ENCODE measurements around the gene PDE11A.
"Not testable (repeated sequence)": the region's sequence is repeated elsewhere in the genome, so short reads cannot be mapped to it uniquely, and the experiment has no call there.

DNA sequence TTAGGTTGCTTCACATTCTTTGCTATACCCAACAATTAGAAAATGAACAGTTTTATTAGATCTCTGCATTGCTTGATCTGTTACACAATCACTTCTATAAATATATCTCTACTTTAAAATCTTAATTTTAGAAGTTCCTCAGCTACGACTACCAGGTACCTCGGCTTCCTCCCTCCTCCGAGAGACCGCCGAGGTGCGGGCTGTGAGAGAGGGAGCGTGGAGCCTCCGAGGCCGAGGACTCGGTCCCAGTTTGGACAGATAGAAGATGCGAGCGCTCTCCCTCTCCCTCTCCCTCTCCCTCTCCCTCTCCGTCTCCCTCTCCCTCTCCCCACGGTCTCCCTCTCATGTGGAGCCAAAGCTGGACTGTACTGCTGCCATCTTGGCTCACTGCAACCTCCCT is 128.0 kb downstream of the PDE11A start:
- TF ChIP-seq POLR2A (IDR thresholded peaks at IDR 0.05), result not testable (repeated sequence)
- TF ChIP-seq, protein P1, sequence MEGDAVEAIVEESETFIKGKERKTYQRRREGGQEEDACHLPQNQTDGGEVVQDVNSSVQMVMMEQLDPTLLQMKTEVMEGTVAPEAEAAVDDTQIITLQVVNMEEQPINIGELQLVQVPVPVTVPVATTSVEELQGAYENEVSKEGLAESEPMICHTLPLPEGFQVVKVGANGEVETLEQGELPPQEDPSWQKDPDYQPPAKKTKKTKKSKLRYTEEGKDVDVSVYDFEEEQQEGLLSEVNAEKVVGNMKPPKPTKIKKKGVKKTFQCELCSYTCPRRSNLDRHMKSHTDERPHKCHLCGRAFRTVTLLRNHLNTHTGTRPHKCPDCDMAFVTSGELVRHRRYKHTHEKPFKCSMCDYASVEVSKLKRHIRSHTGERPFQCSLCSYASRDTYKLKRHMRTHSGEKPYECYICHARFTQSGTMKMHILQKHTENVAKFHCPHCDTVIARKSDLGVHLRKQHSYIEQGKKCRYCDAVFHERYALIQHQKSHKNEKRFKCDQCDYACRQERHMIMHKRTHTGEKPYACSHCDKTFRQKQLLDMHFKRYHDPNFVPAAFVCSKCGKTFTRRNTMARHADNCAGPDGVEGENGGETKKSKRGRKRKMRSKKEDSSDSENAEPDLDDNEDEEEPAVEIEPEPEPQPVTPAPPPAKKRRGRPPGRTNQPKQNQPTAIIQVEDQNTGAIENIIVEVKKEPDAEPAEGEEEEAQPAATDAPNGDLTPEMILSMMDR (IDR thresholded peaks at IDR 0.05), result not testable (repeated sequence)

Measured in uterus (tissue), 2 donors.